Measurements from ENCODE around the gene ACACA. TPM values are rescaled to one million over a fixed set of nuclear protein-coding genes. Genes with fewer than 3 reads are reported as not detected.

ACACA gene
- total RNA-seq, 2 experiments from 2014 or later: 52.6 to 59.8 TPM

DNA sequence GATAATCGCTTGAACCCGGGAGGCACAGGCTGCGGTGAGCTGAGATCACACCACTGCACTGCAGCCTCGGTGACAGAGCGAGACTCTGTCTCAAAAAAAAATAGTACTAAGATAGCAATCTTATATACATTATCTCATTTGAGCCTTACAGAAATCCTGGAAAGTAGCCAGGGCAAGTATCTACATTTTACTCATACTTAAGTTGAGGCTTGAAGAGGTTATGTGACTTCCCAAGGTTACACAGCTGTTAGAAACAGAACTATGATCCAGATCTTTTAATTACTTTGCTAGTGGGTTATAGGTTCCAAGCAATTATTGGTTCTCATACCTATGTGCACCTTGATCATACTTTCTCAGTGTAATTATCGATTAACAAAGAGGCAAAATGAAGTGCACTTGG, 15.5 kb downstream of the ACACA start:
- H3K4me3 Mint-ChIP-seq: no peak overlapping the region
- H3K36me3 Mint-ChIP-seq (ENCODE audit: low read depth): no peaks in the 10 kb centered on the region
- intact Hi-C loops (cut with micrococcal nuclease): no loop called here
- CTCF ChIA-PET: interaction anchor here (2.5 to 4.1 kb wide), 2 partner anchors 15 to 18 kb away, joined by 11 to 21 read pairs; partner anchors contain the start of gene C17orf78
- DNase-seq: no peak
- H3K4me1 Mint-ChIP-seq (ENCODE audit: low read depth): peaks cover 17% of the 10 kb centered on the region
- no peaks in the 10 kb centered on the region for H3K9me3 Mint-ChIP-seq
- H3K27me3 Mint-ChIP-seq (ENCODE audit: low read depth): no peaks in the 10 kb centered on the region
- H3K27ac Mint-ChIP-seq: no peak overlapping the region

DNA sequence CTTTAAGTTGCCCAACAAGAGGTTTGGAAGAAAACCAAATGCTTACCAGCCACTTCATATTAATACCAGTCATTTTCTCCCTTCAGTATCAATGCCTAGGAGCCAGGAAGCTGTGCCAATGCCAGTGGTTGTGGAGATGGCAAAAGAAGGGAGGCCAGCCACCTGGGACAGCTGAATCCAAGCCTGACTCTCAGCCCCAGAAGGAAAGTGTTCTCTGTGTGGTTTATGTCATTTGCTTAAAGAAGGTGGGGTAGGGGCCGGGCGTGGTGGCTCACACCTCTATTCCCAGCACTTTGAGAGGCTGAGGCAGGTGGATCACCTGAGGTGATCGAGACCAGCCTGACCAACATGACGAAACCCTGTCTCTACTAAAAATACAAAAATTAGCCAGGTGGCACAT, 17.5 kb downstream of the ACACA start:
- intact Hi-C loops (cut with micrococcal nuclease): no loop called here
- no peak overlapping the region for H3K4me3 Mint-ChIP-seq
- H3K27me3 Mint-ChIP-seq (ENCODE audit: low read depth): no peaks in the 10 kb centered on the region
- DNase-seq: no peak
- no peaks in the 10 kb centered on the region for H3K9me3 Mint-ChIP-seq
- CTCF ChIA-PET: no interaction called here
- H3K27ac Mint-ChIP-seq: no peak overlapping the region
- H3K4me1 Mint-ChIP-seq (ENCODE audit: low read depth): peaks cover 17% of the 10 kb centered on the region
- no peaks in the 10 kb centered on the region for H3K36me3 Mint-ChIP-seq (ENCODE audit: low read depth)

DNA sequence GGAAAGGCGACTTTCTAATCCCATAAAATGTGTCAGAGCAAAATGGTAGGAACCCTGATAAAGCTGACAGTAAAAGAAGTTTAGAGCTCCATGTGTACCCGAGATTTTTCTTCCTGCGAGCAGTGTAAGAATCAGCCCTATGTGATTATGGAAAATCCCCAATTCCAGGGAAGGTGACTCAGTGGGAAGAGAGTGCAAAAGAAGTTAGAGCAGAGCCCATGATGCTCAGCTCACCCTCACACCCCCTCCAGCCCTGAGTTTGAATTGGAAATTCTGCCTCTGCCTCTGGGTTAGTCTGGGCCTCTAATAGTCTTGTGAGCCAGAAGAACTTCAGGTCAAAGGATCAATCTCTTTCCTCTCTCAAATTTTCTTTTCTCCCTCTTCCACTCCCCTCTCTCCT, 18.4 kb downstream of the ACACA start:
- H3K27me3 Mint-ChIP-seq (ENCODE audit: low read depth): no peaks in the 10 kb centered on the region
- intact Hi-C loops (cut with micrococcal nuclease): no loop called here
- no peaks in the 10 kb centered on the region for H3K9me3 Mint-ChIP-seq
- peaks cover 17% of the 10 kb centered on the region for H3K4me1 Mint-ChIP-seq (ENCODE audit: low read depth)
- DNase-seq: no peak
- no peak overlapping the region for H3K27ac Mint-ChIP-seq
- no peak overlapping the region for H3K4me3 Mint-ChIP-seq
- CTCF ChIA-PET: interaction anchor here (0.7 to 1.2 kb wide), 4 partner anchors 9 to 15 kb away, joined by 3 to 4 read pairs (median 3); no protein-coding TSS in a partner anchor
- H3K36me3 Mint-ChIP-seq (ENCODE audit: low read depth): no peaks in the 10 kb centered on the region

DNA sequence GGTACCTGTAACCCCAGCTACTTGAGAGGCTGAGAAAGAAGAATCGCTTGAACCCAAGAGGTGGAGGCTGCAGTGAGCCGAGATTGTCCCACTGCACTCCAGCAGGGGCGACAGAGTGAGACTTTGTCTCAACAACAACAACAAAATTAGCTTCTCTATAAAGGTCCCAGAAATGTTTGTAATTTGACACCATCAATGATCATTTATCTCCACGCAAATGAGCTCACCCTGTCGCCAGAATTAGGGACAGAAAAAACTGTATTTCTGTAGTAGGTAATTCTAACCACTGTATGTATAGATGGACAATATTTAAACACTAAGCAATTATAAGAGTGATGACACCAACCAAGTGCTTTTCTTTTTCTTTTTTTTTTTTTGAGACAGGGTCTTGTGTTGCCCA, 20.2 kb downstream of the ACACA start:
- H3K4me1 Mint-ChIP-seq (ENCODE audit: low read depth): peaks cover 3% of the 10 kb centered on the region
- no peaks in the 10 kb centered on the region for H3K27me3 Mint-ChIP-seq (ENCODE audit: low read depth)
- intact Hi-C loops (cut with micrococcal nuclease): no loop called here
- DNase-seq: no peak
- no peaks in the 10 kb centered on the region for H3K36me3 Mint-ChIP-seq (ENCODE audit: low read depth)
- no peak overlapping the region for H3K27ac Mint-ChIP-seq
- no peak overlapping the region for H3K4me3 Mint-ChIP-seq
- CTCF ChIA-PET: interaction anchor here (0.6 to 1.3 kb wide), 3 partner anchors 10 to 38 kb away, joined by 3 to 4 read pairs (median 3); no protein-coding TSS in a partner anchor
- no peaks in the 10 kb centered on the region for H3K9me3 Mint-ChIP-seq

DNA sequence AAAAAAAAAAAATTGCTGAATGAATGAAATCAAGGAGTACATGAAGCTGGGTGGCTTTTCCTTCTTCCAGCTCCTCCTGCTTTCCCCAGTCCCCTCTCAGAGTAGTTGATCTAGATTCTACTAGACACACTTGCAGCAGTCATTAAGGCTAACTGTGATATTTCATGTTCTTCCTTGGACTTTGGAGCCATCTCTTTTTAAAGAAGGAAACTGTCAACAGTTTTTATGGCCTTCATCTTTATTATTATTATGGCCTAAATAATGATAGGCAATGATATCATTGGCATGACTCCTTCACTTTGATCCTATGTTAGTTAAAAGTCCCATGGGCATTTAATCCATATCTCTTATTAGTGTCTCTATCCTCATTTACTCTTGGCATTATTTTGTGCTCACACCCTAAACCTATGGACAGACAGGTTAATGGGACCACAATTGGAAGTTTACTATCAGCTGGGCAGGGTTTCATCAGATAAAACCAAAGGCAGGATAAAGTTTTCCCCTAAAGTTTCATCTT, 21.1 kb downstream of the ACACA start:
- Mint-ChIP-seq H3K9me3 (no peaks in the 10 kb centered on the region), H3K4me3 (no peak overlapping the region), H3K27me3 (ENCODE audit: low read depth) (no peaks in the 10 kb centered on the region), H3K27ac (no peak overlapping the region), H3K4me1 (ENCODE audit: low read depth) (no peaks in the 10 kb centered on the region), H3K36me3 (ENCODE audit: low read depth) (no peaks in the 10 kb centered on the region)
- intact Hi-C loops (cut with micrococcal nuclease): no loop called here
- no peak for DNase-seq
- CTCF ChIA-PET: interaction anchor here (1.3 kb wide), 1 partner anchor 12 kb away, joined by 3 read pairs; no protein-coding TSS in a partner anchor

DNA sequence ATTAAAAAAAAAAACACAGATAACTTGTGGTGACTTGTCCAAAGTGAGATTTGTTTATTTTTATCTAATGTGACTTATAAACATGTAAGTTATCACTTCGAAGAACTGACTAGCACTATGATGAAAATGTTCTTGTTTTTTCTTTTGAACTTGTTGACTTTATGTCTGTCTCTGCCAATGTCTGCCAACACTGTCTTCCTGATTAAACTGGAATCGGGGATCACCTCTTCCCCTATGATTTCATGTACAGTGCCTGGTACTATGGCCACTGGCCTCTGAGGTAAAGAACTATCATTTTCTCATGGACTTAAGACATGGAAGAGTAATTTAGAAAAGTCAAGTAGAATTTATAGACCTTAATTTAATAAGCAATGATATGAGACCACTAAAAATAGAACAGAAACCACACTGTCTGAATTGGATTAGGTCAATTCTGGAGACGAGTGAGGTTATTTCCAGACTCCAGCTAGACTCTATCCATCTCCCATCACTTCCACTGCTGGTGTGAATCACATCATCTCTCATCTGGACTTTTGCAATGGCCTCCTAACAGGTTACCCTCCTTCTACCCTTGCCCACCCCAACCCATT, 22.0 kb downstream of the ACACA start:
- Mint-ChIP-seq H3K4me1 (ENCODE audit: low read depth) (no peaks in the 10 kb centered on the region), H3K4me3 (no peak overlapping the region), H3K27ac (no peak overlapping the region), H3K27me3 (ENCODE audit: low read depth) (no peaks in the 10 kb centered on the region), H3K36me3 (ENCODE audit: low read depth) (no peaks in the 10 kb centered on the region), H3K9me3 (no peaks in the 10 kb centered on the region)
- intact Hi-C loops (cut with micrococcal nuclease): no loop called here
- CTCF ChIA-PET: no interaction called here
- no peak for DNase-seq

DNA sequence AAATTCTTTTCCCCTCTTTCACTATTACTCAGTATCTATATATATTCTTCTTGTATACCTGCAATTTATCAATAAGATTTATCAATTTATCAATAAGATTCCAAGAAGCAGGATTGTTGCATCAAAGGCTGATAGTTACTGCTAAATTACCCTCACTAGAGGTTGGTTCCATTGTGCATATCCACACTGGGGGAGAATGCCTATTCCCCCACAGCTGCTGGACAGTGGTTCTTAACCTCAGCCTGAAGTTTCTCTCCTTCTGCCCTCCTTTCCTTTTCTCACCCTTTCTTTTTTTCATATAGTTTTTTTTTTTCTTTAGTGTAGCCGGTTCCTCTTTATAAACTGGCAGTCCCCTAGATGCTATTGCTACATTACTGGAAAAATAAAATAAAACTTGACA, 24.6 kb downstream of the ACACA start:
- Mint-ChIP-seq H3K27ac (no peak overlapping the region), H3K36me3 (ENCODE audit: low read depth) (no peaks in the 10 kb centered on the region), H3K4me1 (ENCODE audit: low read depth) (no peaks in the 10 kb centered on the region), H3K9me3 (no peaks in the 10 kb centered on the region), H3K4me3 (no peak overlapping the region), H3K27me3 (ENCODE audit: low read depth) (no peaks in the 10 kb centered on the region)
- DNase-seq: no peak
- intact Hi-C loops (cut with micrococcal nuclease): no loop called here
- CTCF ChIA-PET: interaction anchor here (1.4 to 1.8 kb wide), 2 partner anchors 8 to 16 kb away, joined by 5 to 16 read pairs; no protein-coding TSS in a partner anchor

DNA sequence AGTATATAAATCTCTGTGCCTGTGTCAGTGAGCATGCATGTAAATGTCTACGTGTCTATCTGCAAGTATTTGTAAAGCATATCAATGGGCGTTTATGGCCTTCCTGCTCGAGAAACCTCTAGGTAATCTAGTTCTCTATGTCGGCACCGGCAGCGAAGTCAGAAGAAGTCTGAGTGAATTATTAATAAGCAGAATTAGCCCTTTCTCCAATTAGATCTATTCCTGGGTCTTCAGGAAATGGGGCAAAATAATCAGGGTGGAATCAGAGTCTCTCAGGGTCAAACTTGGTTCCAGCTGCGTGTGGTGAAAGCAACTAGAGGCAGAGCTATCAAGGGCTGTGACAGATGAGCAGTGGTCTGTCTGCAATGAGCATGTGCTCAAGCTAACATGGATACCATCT, 30.9 kb downstream of the ACACA start, which contains the start of gene C17orf78:
Gene C17orf78, plus strand, starts transcription at position 280 of the 400 bp plus-strand sequence. Its CDS starts 108 bp downstream, at position 388.
- Mint-ChIP-seq H3K4me3 (no peak within 1 kb of the TSS), H3K27me3 (ENCODE audit: low read depth) (no peaks in the 10 kb centered on the region), H3K4me1 (ENCODE audit: low read depth) (peaks cover 7% of the 10 kb centered on the region), H3K36me3 (ENCODE audit: low read depth) (no peaks in the 10 kb centered on the region), H3K27ac (no peak within 1 kb of the TSS), H3K9me3 (no peaks in the 10 kb centered on the region)
- no peak for DNase-seq
- CTCF ChIA-PET: interaction anchor here (0.5 to 3.5 kb wide), 7 partner anchors 16 to 136 kb away, joined by 4 to 64 read pairs (median 6); no protein-coding TSS in a partner anchor
- intact Hi-C loops (cut with micrococcal nuclease): no loop called here

DNA sequence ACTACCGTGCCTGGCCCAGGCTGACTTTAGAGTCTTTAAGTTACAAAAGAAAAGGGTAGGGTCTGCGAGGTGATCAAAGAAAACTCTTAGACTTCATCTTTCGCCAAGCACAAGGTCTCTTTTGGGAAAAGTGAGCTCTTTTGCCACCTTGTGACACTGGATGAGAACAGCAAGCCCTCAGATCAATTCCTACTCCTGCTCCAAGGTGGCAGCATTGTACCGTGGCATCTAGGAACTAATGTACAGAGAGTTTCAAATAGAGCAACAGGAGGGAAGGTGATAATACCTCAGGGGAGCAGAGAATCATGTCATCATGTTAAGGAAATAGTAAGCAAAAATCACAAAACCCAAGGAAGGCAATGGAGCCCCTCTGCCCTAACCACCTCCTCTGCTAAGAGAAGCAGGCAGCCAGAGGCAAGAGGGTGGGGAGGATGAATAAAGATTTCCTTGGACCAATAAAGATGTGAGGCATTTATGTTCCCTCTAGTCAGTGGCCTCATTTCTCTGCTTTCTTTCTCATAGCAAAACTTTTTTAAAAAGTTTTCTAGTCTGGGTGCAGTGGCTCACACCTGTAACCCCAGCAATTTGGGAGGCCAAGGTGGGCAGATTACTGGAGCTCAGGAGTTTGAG, 33.0 kb downstream of the ACACA start:
- no peaks in the 10 kb centered on the region for H3K27me3 Mint-ChIP-seq (ENCODE audit: low read depth)
- DNase-seq: peak; percentile 89
- H3K9me3 Mint-ChIP-seq: no peaks in the 10 kb centered on the region
- CTCF ChIA-PET: interaction anchor here (0.6 to 3.5 kb wide), 44 partner anchors 8 to 770 kb away, joined by 3 to 64 read pairs (median 4); partner anchors contain the start of gene SYNRG
- intact Hi-C loops (cut with micrococcal nuclease): loop anchor here (1.0 kb wide), 7 partner anchors 24 to 744 kb away; partner anchors contain the start of gene SYNRG
- peaks cover 7% of the 10 kb centered on the region for H3K4me1 Mint-ChIP-seq (ENCODE audit: low read depth)
- H3K36me3 Mint-ChIP-seq (ENCODE audit: low read depth): no peaks in the 10 kb centered on the region
- H3K4me3 Mint-ChIP-seq: no peak overlapping the region
- H3K27ac Mint-ChIP-seq: no peak overlapping the region

DNA sequence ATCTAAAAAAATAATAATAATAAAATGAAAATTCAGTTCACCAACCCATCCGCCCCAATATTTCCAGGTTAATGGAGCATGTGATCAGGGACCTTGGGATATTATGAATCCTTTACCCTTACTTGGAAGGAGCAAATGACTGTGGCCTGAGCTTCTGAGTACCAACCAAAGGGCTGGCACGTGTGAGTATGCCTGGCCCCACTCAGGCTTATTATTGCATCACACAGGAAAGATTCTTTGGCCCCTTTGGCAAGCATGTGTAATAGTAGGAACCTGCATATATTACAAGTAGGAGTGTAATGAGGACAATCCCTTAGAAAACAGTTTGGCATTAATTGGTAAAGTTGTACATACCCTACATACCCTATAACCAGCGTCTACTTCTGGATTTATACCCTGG, 38.1 kb downstream of the ACACA start:
- Mint-ChIP-seq H3K27ac (no peak overlapping the region), H3K4me3 (no peak overlapping the region), H3K36me3 (ENCODE audit: low read depth) (no peaks in the 10 kb centered on the region), H3K27me3 (ENCODE audit: low read depth) (no peaks in the 10 kb centered on the region), H3K4me1 (ENCODE audit: low read depth) (peaks cover 6% of the 10 kb centered on the region), H3K9me3 (no peaks in the 10 kb centered on the region)
- intact Hi-C loops (cut with micrococcal nuclease): no loop called here
- CTCF ChIA-PET: no interaction called here
- no peak for DNase-seq

DNA sequence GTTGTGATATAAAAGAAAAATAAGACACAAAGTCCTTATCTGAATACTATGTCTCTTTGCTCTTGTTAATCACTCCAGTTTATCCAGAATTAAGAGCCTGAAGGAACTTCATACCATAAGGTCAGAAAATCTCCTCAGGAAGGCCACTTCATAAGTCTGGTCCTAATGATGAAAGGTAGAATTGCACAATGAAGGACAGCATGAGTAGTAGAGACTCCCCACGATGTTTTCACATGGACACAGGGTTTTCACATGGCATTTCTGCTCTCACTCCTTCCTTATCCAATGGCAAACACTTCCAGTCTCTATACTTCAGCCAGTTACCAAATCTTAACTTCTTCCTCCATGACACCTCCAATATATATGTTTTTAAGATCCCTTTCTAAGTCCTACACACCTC, 41.0 kb downstream of the ACACA start:
- intact Hi-C loops (cut with micrococcal nuclease): no loop called here
- H3K4me1 Mint-ChIP-seq (ENCODE audit: low read depth): no peaks in the 10 kb centered on the region
- CTCF ChIA-PET: interaction anchor here (1.0 kb wide), 1 partner anchor 8 kb away, joined by 4 read pairs; no protein-coding TSS in a partner anchor
- H3K36me3 Mint-ChIP-seq (ENCODE audit: low read depth): no peaks in the 10 kb centered on the region
- H3K4me3 Mint-ChIP-seq: no peak overlapping the region
- DNase-seq: no peak
- no peaks in the 10 kb centered on the region for H3K9me3 Mint-ChIP-seq
- no peaks in the 10 kb centered on the region for H3K27me3 Mint-ChIP-seq (ENCODE audit: low read depth)
- H3K27ac Mint-ChIP-seq: no peak overlapping the region

DNA sequence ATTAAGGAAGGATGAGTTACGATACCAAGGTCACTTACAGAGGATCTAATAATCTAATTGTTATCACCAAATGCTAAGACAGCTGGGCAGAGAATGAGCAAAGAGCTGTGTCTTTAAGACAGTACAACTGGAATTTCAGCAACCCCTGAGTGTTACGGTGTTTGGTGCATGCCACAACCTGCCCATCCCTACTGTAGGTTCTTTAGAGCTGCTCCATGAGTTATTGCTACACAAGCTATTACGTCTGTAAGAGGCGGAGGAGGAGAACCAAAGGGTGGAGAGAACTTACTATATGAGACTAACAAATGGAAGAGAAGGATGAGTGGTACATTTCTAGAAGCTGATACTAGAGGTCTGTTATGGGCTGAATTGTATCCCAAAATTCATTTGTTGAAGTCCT, 45.1 kb downstream of the ACACA start:
- intact Hi-C loops (cut with micrococcal nuclease): no loop called here
- CTCF ChIA-PET: interaction anchor here (0.8 to 1.4 kb wide), 2 partner anchors 12 to 37 kb away, joined by 3 to 8 read pairs; no protein-coding TSS in a partner anchor
- no peak overlapping the region for H3K27ac Mint-ChIP-seq
- no peaks in the 10 kb centered on the region for H3K27me3 Mint-ChIP-seq (ENCODE audit: low read depth)
- DNase-seq: no peak
- H3K36me3 Mint-ChIP-seq (ENCODE audit: low read depth): peaks cover 3% of the 10 kb centered on the region
- no peaks in the 10 kb centered on the region for H3K9me3 Mint-ChIP-seq
- peaks cover 19% of the 10 kb centered on the region for H3K4me1 Mint-ChIP-seq (ENCODE audit: low read depth)
- H3K4me3 Mint-ChIP-seq: no peak overlapping the region

All from activated naive CD4-positive, alpha-beta T cell treated with anti-CD3 and anti-CD28 coated beads for 36 hours (primary cell).